K562 (cell line): ENCODE measurements around the gene HSPB8. TPM values are rescaled to one million over a fixed set of nuclear protein-coding genes. Genes with fewer than 3 reads are reported as not detected.

Source experiments
- ATAC-seq: fragments of 200-7000 bp; cut with Tn5 transposase; 3 replicates; pipeline ENCODE4 v1.9.1; 2020; ENCODE audit warnings: moderate library complexity
- BruUV-seq: library from RNA; stranded (reverse); fragments of 400-500 nt; replicated peaks from 2 replicates; lab custom pipeline; 2021; lab: Mats Ljungman, UMichigan
- CTCF ChIA-PET: fragments of 300-600 bp; formaldehyde crosslinking; extraction: SDS; loops from one replicate; lab custom pipeline; 2021; ENCODE audit warnings: low intra/inter-chr PET ratio; lab: Yijun Ruan, JAX
- POLR2A ChIA-PET: fragments of 300-600, 350-650 bp; sonication (Branson Sonifier 250); formaldehyde crosslinking; extraction: SDS; loops from one replicate; lab custom pipeline; 2021; ENCODE audit warnings: antibody characterized with exemption, inconsistent platforms; lab: Yijun Ruan, JAX
- DNase-seq, 4 experiments: peaks; one replicate each; pipeline versions ENCODE4 v3.0.0 to v3.0.0-alpha.2; 2011 to 2018; ENCODE audit warnings: low spot score in 3 of 4, mixed read lengths in 3 of 4; ENCODE audit errors: extremely low read depth in 1 of 4
- FAIRE-seq: peaks from 2 replicates; lab custom pipeline; 2011; peaks lifted over from hg19 to GRCh38; lab: Jason Lieb, UNC
- H2AFZ ChIP-seq: 2 replicates; pipeline ENCODE4 v1.6.0; 2011; ENCODE audit warnings: low read depth, low read length, control low read depth, inconsistent platforms
- H3K27ac ChIP-seq: fragments of 200-600 bp; 3 replicates; pipeline ENCODE4 v1.8.0; 2011; ENCODE audit warnings: low read depth, mild to moderate bottlenecking, control low read depth, inconsistent platforms, low read length, moderate library complexity, mixed read lengths; ENCODE audit errors: extremely low read depth
- H3K27me3 ChIP-seq, 2 experiments: fragments of 300-600 bp in 1 of 2; 2 replicates in 1 of 2; 3 replicates in 1 of 2; pipeline versions ENCODE4 v1.6.0 to v1.8.0; 2011; ENCODE audit warnings: inconsistent platforms in 2 of 2, low read length in 2 of 2, mild to moderate bottlenecking in 1 of 2, mixed read lengths in 1 of 2, moderate library complexity in 1 of 2; ENCODE audit not compliant: control insufficient read depth in 2 of 2, insufficient read depth in 2 of 2
- H3K36me3 ChIP-seq: fragments of 300-600 bp; 3 replicates; pipeline ENCODE4 v1.8.0; 2011; ENCODE audit warnings: mild to moderate bottlenecking, low read length, inconsistent platforms; ENCODE audit not compliant: control insufficient read depth, insufficient read depth
- H3K4me1 ChIP-seq, 2 experiments: fragments of 200-600 bp in 1 of 2; replicated peaks in 1 of 2; 2 replicates in 1 of 2; 3 replicates in 1 of 2; pipeline versions ENCODE4 v1.5.1 to v1.8.0; 2011; ENCODE audit warnings: inconsistent platforms in 2 of 2, low read length in 2 of 2, mild to moderate bottlenecking in 1 of 2, mixed read lengths in 1 of 2, moderate library complexity in 1 of 2; ENCODE audit not compliant: control insufficient read depth in 2 of 2, insufficient read depth in 2 of 2
- H3K4me2 ChIP-seq: 2 replicates; pipeline ENCODE4 v1.6.1; 2011; ENCODE audit warnings: low read length, control low read depth, inconsistent platforms, mixed read lengths; ENCODE audit not compliant: insufficient read depth
- H3K4me3 ChIP-seq: fragments of 200-600 bp; sonication (generic), shearing (Covaris generic); 2 replicates; pipeline ENCODE4 v1.5.1; 2016; ENCODE audit warnings: control low read depth, inconsistent platforms
- H3K79me2 ChIP-seq: fragments of 200-600 bp; 3 replicates; pipeline ENCODE4 v1.8.0; 2011; ENCODE audit warnings: low read length, inconsistent platforms; ENCODE audit not compliant: control insufficient read depth, insufficient read depth
- H3K9ac ChIP-seq, 2 experiments: 2 replicates each; pipeline versions ENCODE4 v1.6.0 to v1.6.1; 2011; ENCODE audit warnings: low read depth in 2 of 2, low read length in 2 of 2, control low read depth in 1 of 2, inconsistent platforms in 1 of 2, mild to moderate bottlenecking in 1 of 2, mixed read lengths in 1 of 2; ENCODE audit not compliant: insufficient read depth in 1 of 2
- H3K9me1 ChIP-seq: one replicate; pipeline ENCODE4 v1.6.0; 2011; ENCODE audit warnings: inconsistent platforms, mild to moderate bottlenecking, low read length, moderate library complexity; ENCODE audit not compliant: control insufficient read depth, insufficient read depth
- H3K9me3 ChIP-seq: replicated peaks from 2 replicates; pipeline ENCODE4 v1.5.1; 2011; ENCODE audit warnings: low read depth, low read length, inconsistent platforms; ENCODE audit not compliant: control insufficient read depth, insufficient read depth
- H4K20me1 ChIP-seq: replicated peaks from 2 replicates; pipeline ENCODE4 v1.6.1; 2011; ENCODE audit warnings: low read length, inconsistent platforms, mixed read lengths; ENCODE audit not compliant: control insufficient read depth, insufficient read depth
- CTCFL ChIP-seq: IDR thresholded peaks from 2 replicates; pipeline ENCODE4 v1.6.1; 2011; ENCODE audit warnings: borderline replicate concordance, low read depth, mild to moderate bottlenecking, moderate library complexity, low read length; ENCODE audit not compliant: insufficient read depth, poor library complexity, severe bottlenecking
- DNMT1 ChIP-seq: fragments of 450-650 bp; IDR thresholded peaks from 2 replicates; pipeline ENCODE4 v1.6.1; 2016; ENCODE audit warnings: antibody characterized with exemption, mild to moderate bottlenecking
- ETS1 ChIP-seq: conservative IDR thresholded peaks from 2 replicates; pipeline ENCODE4 v1.6.1; 2011; ENCODE audit warnings: low read depth, mild to moderate bottlenecking, low read length; ENCODE audit not compliant: control insufficient read depth
- HNRNPLL ChIP-seq: fragments of 200-400 bp; formaldehyde crosslinking; IDR thresholded peaks from 2 replicates; pipeline ENCODE4 v1.6.1; 2017; ENCODE audit warnings: low read length, low read depth, mild to moderate bottlenecking; ENCODE audit not compliant: poor library complexity, severe bottlenecking
- SMAD3 ChIP-seq: fragments of 450-650 bp; formaldehyde crosslinking; conservative IDR thresholded peaks from 2 replicates; pipeline ENCODE4 v1.4.0; 2020; ENCODE audit warnings: mild to moderate bottlenecking
- ZNF212 ChIP-seq: fragments of 450-650 bp; formaldehyde crosslinking; IDR thresholded peaks from 2 replicates; pipeline ENCODE4 v1.4.0; 2020; ENCODE audit warnings: mild to moderate bottlenecking
- ZNF253 ChIP-seq: fragments of 250-450 bp; sonication (Bioruptor Pico); conservative IDR thresholded peaks from 2 replicates; pipeline ENCODE4 v1.6.1; 2021; ENCODE audit warnings: mild to moderate bottlenecking
- ZNF318 ChIP-seq, 2 experiments: fragments of 450-650 bp; IDR thresholded peaks; 2 replicates each; pipeline ENCODE4 v1.6.1; 2016; ENCODE audit warnings: mild to moderate bottlenecking in 2 of 2, borderline replicate concordance in 1 of 2, low read depth in 1 of 2, moderate library complexity in 1 of 2
- ZNF551 ChIP-seq: fragments of 250-450 bp; sonication (Bioruptor Pico); IDR thresholded peaks from 2 replicates; pipeline ENCODE4 v1.5.0; 2021; ENCODE audit warnings: mild to moderate bottlenecking, moderate library complexity
- WGBS: fragments of 100-300 bp; shearing (Covaris generic); methylation state at CpG from one replicate; pipeline ENCODE4 v1.1.6; 2016; ENCODE audit warnings: low coverage, mixed read lengths; ENCODE audit not compliant: insufficient coverage; ENCODE audit errors: missing lambda C conversion rate; 5-methylcytosine and 5-hydroxymethylcytosine counted together
- in situ Hi-C: fragments of 300-500 bp; cut with MboI; formaldehyde crosslinking; loops from 4 replicates; pipeline ENCODE4 v1.15.0; 2018; ENCODE audit warnings: inconsistent platforms, mixed read lengths
- intact Hi-C: fragments of 100-400 bp; cut with micrococcal nuclease; formaldehyde crosslinking; loops from 2 replicates; pipeline ENCODE4 v1.14.2; 2022
- polyA plus RNA-seq, 8 experiments: library from polyadenylated mRNA; depleted of rRNA in 4 of 8; stranded (reverse) in 5 of 8; unstranded in 3 of 8; fragments of >200 nt; fragmentation: Nextera tagmentation in 2 of 8; fragmentation: Illumina TruSeq in 1 of 8; extraction: Ambion mirVana in 2 of 8; extraction: Trizol in 1 of 8; gene quantifications; 2 replicates each; pipeline versions ENCODE4 v1.2.1 to v1.2.3, GENCODE V29; 2011 to 2014; ENCODE audit warnings: inconsistent platforms in 1 of 8, missing spikeins in 1 of 8
- total RNA-seq, 7 experiments: library from RNA; depleted of rRNA in 6 of 7; stranded (reverse); fragments of >200 nt in 6 of 7; fragmentation: Illumina TruSeq in 2 of 7; extraction: Trizol in 2 of 7; gene quantifications; 2 replicates each; pipeline versions ENCODE4 v1.2.1 to v1.2.3, GENCODE V29; 2011 to 2021; ENCODE audit warnings: low replicate concordance in 1 of 7

HSPB8 gene
- total and polyA plus RNA-seq, 9 of the 15 experiments (the other 6 are each of a cell fraction or from before 2014, with no cell fraction given): 0.13 TPM; not detected in 8

GRCh38 chr12:119200601-119201000 is 21.9 kb downstream of the HSPB8 start:
- no TSS peak for BruUV-seq
- no peaks in the 10 kb centered on the region for H3K27me3 ChIP-seq
- TF ChIP-seq HNRNPLL (no peak), ZNF212 (CRISPR knock-in tag) (no peak), ETS1 (no peak), DNMT1 (no peak), ZNF551 (CRISPR knock-in tag) (no peak), ZNF318 (IDR thresholded peaks at IDR 0.05; ENCODE audit: borderline replicate concordance in 1 of 2, low read depth in 1 of 2) (no peak), SMAD3 (CRISPR knock-in tag) (no peak), ZNF253 (CRISPR knock-in tag) (no peak), CTCFL (no peak)

More at GRCh38 chr12:119200601-119201000, 21.9 kb downstream of the HSPB8 start:
- Histone ChIP-seq H3K4me3 (no peak overlapping the region), H3K9ac (no peak overlapping the region), H4K20me1 (no peaks in the 10 kb centered on the region), H3K79me2 (no peaks in the 10 kb centered on the region), H3K9me1 (no peaks in the 10 kb centered on the region), H3K36me3 (no peaks in the 10 kb centered on the region), H2AFZ (no peak overlapping the region), H3K9me3 (no peaks in the 10 kb centered on the region), H3K4me2 (no peak overlapping the region), H3K27ac (no peak overlapping the region), H3K4me1 (no peaks in the 10 kb centered on the region)
- ATAC-seq (no peak), DNase-seq (no peak), FAIRE-seq (no peak)
- 0% methylated on average over 4 of the region's 4 CpGs for WGBS
- intact Hi-C loops: no loop called here
- ChIA-PET POLR2A (no interaction called here), CTCF (no interaction called here)
- in situ Hi-C loops: no loop called here
